GM18867 (cell line): Measurements from ENCODE around the gene PRDX3.

ENCODE experiments used
- ATAC-seq: cut with Tn5 transposase; IDR thresholded peaks from one replicate; pipeline ENCODE4 v1.9.1; 2021; ENCODE audit warnings: mild to moderate bottlenecking, moderate library complexity; ENCODE audit not compliant: unreplicated experiment

Gene PRDX3

GRCh38 chr10:119131512-119132240, 46.9 kb downstream of the PRDX3 start:
- ATAC-seq, result peak; percentile 67

GRCh38 chr10:119129721-119130120, 48.9 kb downstream of the PRDX3 start:
- ATAC-seq, result no peak

GRCh38 chr10:119125942-119126341, 52.7 kb downstream of the PRDX3 start:
- no peak for ATAC-seq

GRCh38 chr10:119120875-119121274, 57.7 kb downstream of the PRDX3 start:
- ATAC-seq, result no peak

- ATAC-seq, result peak; percentile 88
Measured at GRCh38 chr10:119120413-119120867, 58.2 kb downstream of the PRDX3 start.

DNA sequence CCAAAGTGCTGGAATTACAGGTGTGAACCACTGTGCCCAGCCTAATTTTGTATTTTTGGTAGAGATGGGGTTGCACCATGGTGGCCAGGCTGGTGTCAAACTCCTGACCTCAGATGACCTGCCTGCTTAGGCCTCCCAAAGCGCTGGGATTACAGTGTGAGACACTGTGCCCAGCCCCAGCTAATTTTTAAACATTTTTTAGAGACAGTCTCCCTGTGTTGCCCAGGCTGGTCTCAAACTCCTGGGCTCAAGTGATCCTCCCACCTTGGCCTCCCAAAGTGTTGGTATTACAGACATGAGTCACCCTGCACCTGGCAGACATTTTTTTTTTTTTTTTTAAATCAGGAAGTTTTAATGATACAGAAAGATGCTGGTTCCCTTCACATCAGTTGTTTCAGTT, 59.2 kb downstream of the PRDX3 start:
- no peak for ATAC-seq

DNA sequence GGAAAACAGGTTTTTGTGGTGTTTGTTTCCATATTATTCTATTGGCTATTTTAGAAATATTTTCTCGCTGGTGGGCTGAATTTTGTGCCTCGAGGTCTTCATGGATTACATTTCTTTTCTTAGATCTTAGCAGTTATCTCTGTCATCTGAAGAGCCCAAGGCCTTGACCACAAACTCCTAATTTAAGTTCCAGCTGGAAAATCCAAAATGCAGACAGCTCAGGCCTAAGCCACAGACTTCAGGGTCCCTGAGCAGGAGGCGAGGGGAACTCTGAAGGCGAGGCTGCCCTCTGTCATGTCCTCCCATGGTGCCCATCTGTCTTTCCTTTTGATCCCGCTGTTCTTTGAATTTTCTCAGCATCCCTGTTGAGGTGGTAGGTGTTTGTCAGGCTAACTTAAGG, 60.4 kb downstream of the PRDX3 start:
- ATAC-seq, result no peak
